BLaER1 treated with 17β-estradiol and CSF1 and Interleukin-3, amounts not matched to agents 10 nM and 100 nM (cell line): ENCODE measurements around the gene GABRG3.

Source experiments
- H3K27ac ChIP-seq, 11 experiments: shearing (Covaris generic); formaldehyde crosslinking; 2 replicates each; pipeline ENCODE4 v1.8.1; 2022
- H3K27me3 ChIP-seq, 11 experiments: shearing (Covaris generic); formaldehyde crosslinking; 2 replicates each; pipeline ENCODE4 v1.8.1; 2022
- H3K36me3 ChIP-seq, 11 experiments: shearing (Covaris generic); formaldehyde crosslinking; 2 replicates each; pipeline ENCODE4 v1.8.1; 2022
- H3K4me1 ChIP-seq, 10 experiments: shearing (Covaris generic); formaldehyde crosslinking; 2 replicates each; pipeline ENCODE4 v1.8.1; 2022
- H3K4me2 ChIP-seq, 11 experiments: shearing (Covaris generic); formaldehyde crosslinking; 2 replicates each; pipeline ENCODE4 v1.8.1; 2022
- H3K4me3 ChIP-seq, 10 experiments: shearing (Covaris generic); formaldehyde crosslinking; 2 replicates each; pipeline ENCODE4 v1.8.1; 2022
- H3K9ac ChIP-seq, 11 experiments: shearing (Covaris generic); formaldehyde crosslinking; 2 replicates each; pipeline ENCODE4 v1.8.1; 2022
- H3K9me3 ChIP-seq, 11 experiments: shearing (Covaris generic); formaldehyde crosslinking; replicated peaks in 1 of 11; 2 replicates each; pipeline ENCODE4 v1.8.1; 2022
- H4K20me1 ChIP-seq, 11 experiments: shearing (Covaris generic); formaldehyde crosslinking; 2 replicates each; pipeline ENCODE4 v1.8.1; 2022
- Cebpa-rat ChIP-seq, 11 experiments: shearing (Covaris generic); IDR thresholded peaks; 2 replicates each; pipeline ENCODE4 v1.8.1; 2022

Gene GABRG3

DNA sequence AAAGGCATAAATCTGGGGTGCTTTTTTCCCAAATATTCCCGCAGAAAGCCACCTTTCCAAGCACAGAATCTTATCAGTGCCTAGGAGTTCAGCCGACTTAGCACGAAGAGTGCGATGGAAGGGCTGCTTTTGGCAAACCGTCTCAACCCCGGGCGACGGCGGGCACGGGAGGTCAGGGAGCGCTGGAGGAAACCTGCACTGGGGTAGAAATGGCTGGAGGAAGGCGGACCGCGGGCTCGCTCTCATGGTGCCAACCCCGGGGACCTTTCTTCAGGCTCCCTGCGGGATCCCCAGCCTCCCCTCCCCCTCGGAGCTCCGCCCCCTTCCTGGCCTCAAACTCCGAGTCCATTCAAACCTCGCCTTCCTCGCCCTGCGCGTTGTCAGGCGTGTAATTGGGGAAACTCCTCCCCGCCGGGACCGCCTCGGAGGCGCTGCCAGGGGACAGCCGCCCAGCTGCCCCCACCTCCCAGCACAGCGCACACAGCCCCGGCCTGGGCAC lies at the start of gene GABRG3:
Gene GABRG3, plus strand, starts transcription at position 470 of the 499 bp plus-strand sequence.
- H3K36me3 ChIP-seq = no peaks in the 10 kb centered on the region
- H3K4me2 ChIP-seq = no peak within 1 kb of the TSS
- H3K27ac ChIP-seq = no peak within 1 kb of the TSS
- H3K4me3 ChIP-seq = no peak within 1 kb of the TSS
- no peak within 1 kb of the TSS for H3K9ac ChIP-seq
- no peaks in the 10 kb centered on the region for H4K20me1 ChIP-seq
- no peaks in the 10 kb centered on the region for H3K4me1 ChIP-seq
- H3K27me3 ChIP-seq = no peaks in the 10 kb centered on the region
- H3K9me3 ChIP-seq = peaks cover 6 to 27% (median 18%) of the 10 kb centered on the region in 11 experiments
- no peak for TF ChIP-seq Cebpa-rat (IDR thresholded peaks at IDR 0.05)

DNA sequence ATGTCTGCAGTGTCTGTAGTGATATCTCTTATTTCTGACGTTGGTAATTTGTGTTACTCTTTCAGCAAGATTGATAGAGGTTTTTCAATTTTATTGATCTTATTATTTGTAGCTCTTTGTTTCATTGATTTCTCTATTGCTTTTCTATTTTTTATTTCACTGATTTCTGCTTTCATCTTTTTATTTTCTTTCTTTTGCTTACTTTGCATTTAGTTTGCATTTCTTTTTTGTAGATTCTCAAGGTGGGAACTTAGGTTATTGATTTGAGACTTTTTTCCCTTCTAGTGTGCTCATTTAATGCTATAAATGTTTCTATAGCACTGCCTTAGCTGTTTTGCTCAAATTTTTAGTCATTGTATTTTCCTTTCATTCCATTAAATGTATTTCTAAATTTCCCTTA lies 49.5 kb upstream of the GABRG3 start:
- Histone ChIP-seq H3K4me2 (no peak overlapping the region), H3K27me3 (no peaks in the 10 kb centered on the region), H3K4me1 (no peaks in the 10 kb centered on the region), H3K9ac (no peak overlapping the region), H3K27ac (no peak overlapping the region), H4K20me1 (no peaks in the 10 kb centered on the region), H3K9me3 (peaks cover 12 to 33% (median 22%) of the 10 kb centered on the region in 11 experiments), H3K36me3 (no peaks in the 10 kb centered on the region), H3K4me3 (no peak overlapping the region)
- TF ChIP-seq Cebpa-rat (IDR thresholded peaks at IDR 0.05) = no peak

- H3K27me3 ChIP-seq = no peaks in the 10 kb centered on the region
- no peak overlapping the region for H3K4me3 ChIP-seq
- H4K20me1 ChIP-seq = no peaks in the 10 kb centered on the region
- H3K27ac ChIP-seq = no peak overlapping the region
- H3K4me1 ChIP-seq = no peaks in the 10 kb centered on the region
- H3K4me2 ChIP-seq = no peak overlapping the region
- H3K36me3 ChIP-seq = no peaks in the 10 kb centered on the region
- TF ChIP-seq Cebpa-rat (IDR thresholded peaks at IDR 0.05) = no peak
- H3K9ac ChIP-seq = no peak overlapping the region
- peaks cover 0 to 6% (median 0%) of the 10 kb centered on the region in 11 experiments; a peak in 1 of 22 replicates for H3K9me3 ChIP-seq
These were observed 44.9 kb upstream of the GABRG3 start for GRCh38 chr15:26926081-26926480.

DNA sequence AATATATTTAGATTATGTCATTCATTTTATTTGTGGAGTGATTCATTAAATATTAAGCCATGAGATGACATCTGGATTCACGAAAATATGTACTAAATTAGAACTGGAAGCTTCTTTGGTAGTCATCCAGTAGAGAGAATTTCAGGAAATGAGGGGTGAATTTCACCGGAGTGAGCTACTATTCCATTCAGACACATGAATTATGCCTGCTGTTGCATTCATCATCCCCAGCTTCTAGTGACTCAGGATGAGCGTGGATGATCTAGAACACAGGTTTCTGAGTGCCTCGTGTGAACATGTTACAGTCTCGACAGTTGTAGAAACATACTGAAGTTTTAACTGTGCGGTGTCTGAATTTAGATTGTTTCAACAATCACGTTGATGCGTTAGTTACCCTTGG lies 42.9 kb upstream of the GABRG3 start:
- H4K20me1 ChIP-seq = no peaks in the 10 kb centered on the region
- H3K4me3 ChIP-seq = no peak overlapping the region
- peaks cover 0 to 6% (median 0%) of the 10 kb centered on the region in 11 experiments; a peak in 1 of 22 replicates for H3K9me3 ChIP-seq
- H3K36me3 ChIP-seq = no peaks in the 10 kb centered on the region
- TF ChIP-seq Cebpa-rat (IDR thresholded peaks at IDR 0.05) = no peak
- H3K4me1 ChIP-seq = no peaks in the 10 kb centered on the region
- no peak overlapping the region for H3K9ac ChIP-seq
- no peaks in the 10 kb centered on the region for H3K27me3 ChIP-seq
- no peak overlapping the region for H3K27ac ChIP-seq
- no peak overlapping the region for H3K4me2 ChIP-seq

DNA sequence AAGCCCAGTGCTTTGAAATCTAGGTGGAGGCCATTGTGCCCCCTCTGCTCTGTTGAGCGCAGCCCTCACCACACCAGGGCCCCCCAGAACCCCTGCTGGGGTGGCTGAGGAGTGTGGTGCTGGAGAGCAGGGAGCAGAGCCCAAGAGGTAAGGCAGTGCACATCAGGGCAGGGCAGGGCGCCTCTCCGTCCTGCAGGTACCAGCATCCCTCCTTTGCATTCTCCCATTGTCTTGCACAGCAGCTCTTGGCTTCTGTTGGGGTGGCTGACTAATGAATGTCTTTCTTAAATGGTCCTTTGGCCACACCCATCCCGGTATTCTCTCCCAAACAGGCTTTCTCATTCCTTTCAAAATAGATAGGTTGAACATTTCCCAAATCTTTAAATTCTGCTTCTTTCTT lies 41.4 kb upstream of the GABRG3 start:
- H3K27ac ChIP-seq = no peak overlapping the region
- no peaks in the 10 kb centered on the region for H3K4me1 ChIP-seq
- no peaks in the 10 kb centered on the region for H4K20me1 ChIP-seq
- H3K4me2 ChIP-seq = no peak overlapping the region
- no peak overlapping the region for H3K4me3 ChIP-seq
- no peaks in the 10 kb centered on the region for H3K36me3 ChIP-seq
- no peak for TF ChIP-seq Cebpa-rat (IDR thresholded peaks at IDR 0.05)
- H3K27me3 ChIP-seq = no peaks in the 10 kb centered on the region
- no peak overlapping the region for H3K9ac ChIP-seq
- peaks cover 0 to 6% (median 0%) of the 10 kb centered on the region in 11 experiments; a peak in 1 of 22 replicates for H3K9me3 ChIP-seq

- Histone ChIP-seq H3K36me3 (no peaks in the 10 kb centered on the region), H3K9me3 (no peaks in the 10 kb centered on the region)
- no peak for TF ChIP-seq Cebpa-rat (IDR thresholded peaks at IDR 0.05)
These were observed 36.1 kb upstream of the GABRG3 start for GRCh38 chr15:26934848-26935247.

GRCh38 chr15:26935322-26935721 lies 35.7 kb upstream of the GABRG3 start:
- TF ChIP-seq Cebpa-rat (IDR thresholded peaks at IDR 0.05) = no peak
- no peaks in the 10 kb centered on the region for H3K4me1 ChIP-seq
- no peaks in the 10 kb centered on the region for H3K27me3 ChIP-seq
- H3K4me3 ChIP-seq = no peak overlapping the region
- H4K20me1 ChIP-seq = 0 out of 22 replicates have a peak, but pooled peaks cover 0 to 7% (median 0%) of the 10 kb centered on the region in 11 experiments
- no peaks in the 10 kb centered on the region for H3K36me3 ChIP-seq
- no peak overlapping the region for H3K27ac ChIP-seq
- H3K4me2 ChIP-seq = no peak overlapping the region
- no peak overlapping the region for H3K9ac ChIP-seq
- no peaks in the 10 kb centered on the region for H3K9me3 ChIP-seq

More at GRCh38 chr15:26934848-26935247, 36.1 kb upstream of the GABRG3 start:
- Histone ChIP-seq H3K9ac (no peak overlapping the region), H3K4me2 (no peak overlapping the region), H3K4me3 (no peak overlapping the region), H3K27me3 (no peaks in the 10 kb centered on the region), H4K20me1 (0 out of 22 replicates have a peak, but pooled peaks cover 0 to 7% (median 0%) of the 10 kb centered on the region in 11 experiments), H3K27ac (no peak overlapping the region), H3K4me1 (no peaks in the 10 kb centered on the region)

DNA sequence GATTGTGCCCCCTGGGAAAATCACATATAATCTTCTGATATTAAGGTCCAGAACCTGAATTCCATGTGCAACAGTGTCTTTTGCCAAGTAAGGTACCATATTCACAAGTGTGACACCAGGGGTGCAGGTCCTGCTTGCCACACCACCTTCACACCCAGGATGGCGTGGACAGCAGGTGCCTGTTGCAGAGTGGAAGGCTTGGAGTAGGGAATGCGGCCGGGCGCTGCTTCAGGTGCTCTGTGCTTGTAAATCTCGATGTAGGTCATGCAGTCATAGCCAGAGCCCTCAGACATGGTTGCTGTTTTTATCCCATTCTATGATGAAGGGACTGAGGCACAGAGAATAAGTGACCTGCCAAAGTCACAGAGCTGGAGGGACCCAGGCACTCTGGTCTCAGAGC lies 34.5 kb upstream of the GABRG3 start:
- Histone ChIP-seq H3K27me3 (no peaks in the 10 kb centered on the region), H3K36me3 (no peaks in the 10 kb centered on the region), H3K4me2 (no peak overlapping the region), H3K27ac (no peak overlapping the region), H3K9ac (no peak overlapping the region), H3K4me1 (no peaks in the 10 kb centered on the region), H3K9me3 (no peaks in the 10 kb centered on the region), H4K20me1 (0 out of 22 replicates have a peak, but pooled peaks cover 0 to 7% (median 0%) of the 10 kb centered on the region in 11 experiments), H3K4me3 (no peak overlapping the region)
- no peak for TF ChIP-seq Cebpa-rat (IDR thresholded peaks at IDR 0.05)

GRCh38 chr15:26937134-26937533 lies 33.8 kb upstream of the GABRG3 start:
- Histone ChIP-seq H4K20me1 (0 out of 22 replicates have a peak, but pooled peaks cover 0 to 7% (median 0%) of the 10 kb centered on the region in 11 experiments), H3K36me3 (no peaks in the 10 kb centered on the region)
- TF ChIP-seq Cebpa-rat (IDR thresholded peaks at IDR 0.05) = no peak

DNA sequence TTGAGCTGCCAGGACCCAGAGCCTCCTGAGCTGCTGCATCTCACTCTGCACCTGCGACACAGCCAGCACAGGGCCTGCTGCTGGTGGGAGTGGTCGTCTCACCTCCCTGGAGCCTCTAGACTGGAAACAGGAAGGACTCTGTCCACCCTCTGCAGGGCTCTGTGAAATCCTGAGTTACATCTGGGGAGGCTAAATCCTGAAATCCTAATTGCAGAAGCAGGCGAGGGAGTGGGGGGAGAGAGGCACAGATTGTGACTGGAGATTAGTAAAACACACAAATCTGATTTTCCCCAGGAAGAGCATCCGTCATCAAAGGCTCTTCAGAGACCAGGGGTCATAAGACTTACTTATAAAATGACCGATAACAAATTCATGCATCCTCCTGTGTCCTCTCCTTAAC lies 31.6 kb upstream of the GABRG3 start:
- no peaks in the 10 kb centered on the region for H3K4me1 ChIP-seq
- H3K9ac ChIP-seq = no peak overlapping the region
- no peaks in the 10 kb centered on the region for H3K36me3 ChIP-seq
- H4K20me1 ChIP-seq = 0 out of 22 replicates have a peak, but pooled peaks cover 0 to 7% (median 0%) of the 10 kb centered on the region in 11 experiments
- no peak overlapping the region for H3K4me2 ChIP-seq
- no peak for TF ChIP-seq Cebpa-rat (IDR thresholded peaks at IDR 0.05)
- H3K27me3 ChIP-seq = no peaks in the 10 kb centered on the region
- H3K4me3 ChIP-seq = no peak overlapping the region
- H3K9me3 ChIP-seq = no peaks in the 10 kb centered on the region
- no peak overlapping the region for H3K27ac ChIP-seq

More at GRCh38 chr15:26937134-26937533, 33.8 kb upstream of the GABRG3 start:
- no peak overlapping the region for H3K9ac ChIP-seq
- H3K27me3 ChIP-seq = no peaks in the 10 kb centered on the region
- no peak overlapping the region for H3K4me3 ChIP-seq
- H3K4me1 ChIP-seq = no peaks in the 10 kb centered on the region
- no peaks in the 10 kb centered on the region for H3K9me3 ChIP-seq
- no peak overlapping the region for H3K27ac ChIP-seq
- H3K4me2 ChIP-seq = no peak overlapping the region
